GM19468 (cell line): ENCODE data around the gene VANGL1.
"Not testable (repeated sequence)": the region's sequence is repeated elsewhere in the genome, so short reads cannot be mapped to it uniquely, and the experiment has no call there.

Experiments used
- ATAC-seq: cut with Tn5 transposase; IDR thresholded peaks from one replicate; pipeline ENCODE4 v1.9.1; 2021; ENCODE audit warnings: mild to moderate bottlenecking, moderate library complexity, moderate number of reproducible peaks; ENCODE audit not compliant: unreplicated experiment; ENCODE audit errors: extremely low read depth

VANGL1 gene

DNA sequence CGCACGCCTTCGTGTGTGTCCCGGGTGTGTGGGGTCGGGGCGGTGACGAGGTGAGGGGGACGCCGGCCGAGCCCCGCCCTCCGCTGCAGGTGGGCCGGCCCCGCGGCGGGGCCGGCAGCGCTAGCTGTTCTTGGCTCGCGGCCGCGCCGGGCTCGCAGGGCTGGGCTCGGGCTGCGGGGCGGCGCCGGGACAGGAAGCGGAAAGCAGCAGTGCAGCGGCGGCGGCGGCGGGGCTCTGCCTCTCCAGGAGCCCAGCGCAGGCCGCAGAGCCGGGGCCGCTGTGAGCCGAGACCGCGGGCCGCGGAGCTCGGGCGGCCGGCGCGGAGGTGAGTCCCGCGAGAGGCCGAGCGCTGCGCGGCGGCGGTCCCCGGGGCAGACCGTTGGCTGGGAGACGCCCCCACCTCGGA lies at the start of gene VANGL1:
Gene VANGL1 (plus strand): TSS at position 209 of the 406 bp plus-strand sequence. CDS start 9,444 bp downstream, outside the sequence.
- ATAC-seq: peak; percentile 10

DNA sequence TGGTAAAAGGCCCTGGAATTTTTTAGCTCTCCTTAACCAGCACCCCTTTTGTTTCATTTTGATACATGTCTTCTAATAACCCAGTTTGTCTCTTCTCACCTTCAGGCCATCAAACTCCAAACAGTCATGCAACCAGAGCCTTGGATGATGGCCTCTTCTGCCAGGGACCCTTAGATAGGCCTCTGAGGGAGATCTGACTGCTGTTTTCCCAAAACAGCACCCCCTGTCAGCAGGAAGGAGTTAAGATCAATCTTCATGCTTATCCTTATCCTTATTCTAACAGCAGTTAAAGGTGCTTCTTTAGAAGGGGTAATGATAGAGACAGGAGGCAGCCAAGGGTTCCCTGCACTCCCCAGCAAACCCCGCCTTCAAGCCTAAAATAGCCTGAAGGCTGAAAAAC lies 49.5 kb upstream of the VANGL1 start:
- ATAC-seq: no peak

DNA sequence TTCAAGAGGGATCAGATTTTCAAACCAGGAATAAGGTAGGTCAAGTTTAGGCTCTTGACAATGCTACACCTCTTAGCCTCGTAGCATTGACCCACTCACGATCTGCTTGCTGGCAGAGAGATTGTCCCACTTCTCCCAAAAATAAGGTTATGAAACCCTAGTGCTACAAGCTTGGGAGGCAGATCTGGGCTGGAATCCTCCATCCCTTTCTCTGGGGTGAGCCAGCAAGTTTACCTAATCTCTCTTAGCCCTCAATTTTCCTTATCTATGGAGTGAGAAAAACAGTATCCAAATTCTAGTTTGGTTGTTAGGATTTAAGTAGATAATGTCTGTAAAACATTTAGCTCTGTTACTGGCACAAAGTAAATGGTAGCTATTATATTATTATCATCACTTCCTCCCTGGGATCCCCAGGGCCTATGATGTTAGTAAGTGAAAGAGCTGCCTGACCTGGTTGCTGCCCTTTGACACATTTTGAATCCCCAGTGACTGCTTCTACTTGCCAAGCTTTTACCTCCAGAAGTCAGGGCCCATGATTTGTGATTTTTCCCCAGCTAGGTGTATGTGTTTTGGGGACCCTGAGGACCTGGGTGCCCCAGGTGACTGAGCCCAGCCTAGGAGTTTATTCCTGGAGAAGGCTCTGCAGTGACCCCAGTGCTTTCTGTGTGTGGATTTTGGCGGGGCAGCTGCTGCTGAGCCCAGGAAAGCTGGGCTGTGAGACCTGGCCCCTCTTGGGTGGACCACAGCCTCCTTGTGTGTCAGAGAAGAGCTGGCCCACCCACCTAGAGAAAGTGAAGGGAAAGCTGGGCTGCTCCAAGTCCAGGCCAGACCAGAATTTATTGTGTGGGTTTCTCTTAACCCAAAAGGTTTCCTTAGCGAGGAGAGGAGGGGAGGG lies 48.2 kb upstream of the VANGL1 start:
- no peak for ATAC-seq

DNA sequence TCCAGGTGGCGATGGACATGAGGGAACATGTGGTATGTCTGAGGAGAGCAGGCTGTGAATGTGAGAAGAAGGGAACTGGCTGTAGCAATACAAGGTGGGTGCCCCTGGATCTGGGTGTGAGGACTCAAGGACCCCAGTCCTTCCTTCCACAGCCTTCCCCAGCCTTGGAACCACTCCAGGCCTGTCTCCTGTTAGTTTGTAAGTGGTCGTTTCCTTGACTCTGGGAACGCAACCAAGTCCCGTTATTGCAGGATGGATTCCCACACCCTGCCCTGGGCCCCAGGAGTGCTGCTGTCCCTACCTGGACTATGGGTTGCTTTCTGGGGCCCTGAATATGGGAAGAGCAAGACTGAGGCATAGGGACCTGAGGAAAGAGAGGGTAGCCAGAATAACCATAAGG lies 47.2 kb upstream of the VANGL1 start:
- ATAC-seq: no peak

DNA sequence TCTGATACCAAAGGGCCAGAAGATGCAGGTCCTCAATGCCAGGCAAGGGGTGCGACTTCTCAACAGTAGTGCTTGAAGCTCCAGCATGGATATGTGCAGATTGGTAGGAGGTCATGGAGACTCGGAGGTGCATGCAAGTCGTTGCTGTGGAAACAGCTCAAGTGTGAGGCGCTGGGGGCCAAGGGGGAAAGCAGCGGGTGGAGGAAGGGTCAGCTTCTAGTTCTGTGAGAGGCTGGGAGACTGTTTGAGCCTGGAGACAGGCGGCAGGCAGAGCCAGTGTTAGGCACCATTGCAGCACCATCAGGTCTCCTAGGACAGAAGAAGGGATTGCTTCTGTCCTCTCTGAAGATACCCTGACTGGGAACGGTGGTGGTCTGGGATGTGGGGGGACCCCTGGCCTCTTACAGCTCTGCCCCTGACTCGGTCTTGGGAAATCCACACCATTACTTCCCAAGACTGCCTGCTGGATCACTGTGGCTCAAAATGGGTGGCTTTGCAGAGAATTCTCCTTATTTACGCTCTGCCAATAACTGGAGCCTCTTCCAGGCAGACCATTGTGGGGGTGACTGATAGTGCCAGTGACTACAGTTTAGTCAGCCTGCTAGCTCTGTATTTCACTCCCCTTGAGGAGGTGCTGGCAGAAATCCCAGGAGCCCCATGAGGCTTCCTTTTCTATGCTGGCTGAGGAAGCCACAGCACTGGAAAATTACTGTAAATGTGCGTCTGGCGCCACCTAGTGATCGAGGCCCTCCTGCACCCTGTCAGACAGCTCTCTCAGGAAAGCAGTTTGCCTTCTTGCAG lies 46.3 kb upstream of the VANGL1 start:
- no peak for ATAC-seq

DNA sequence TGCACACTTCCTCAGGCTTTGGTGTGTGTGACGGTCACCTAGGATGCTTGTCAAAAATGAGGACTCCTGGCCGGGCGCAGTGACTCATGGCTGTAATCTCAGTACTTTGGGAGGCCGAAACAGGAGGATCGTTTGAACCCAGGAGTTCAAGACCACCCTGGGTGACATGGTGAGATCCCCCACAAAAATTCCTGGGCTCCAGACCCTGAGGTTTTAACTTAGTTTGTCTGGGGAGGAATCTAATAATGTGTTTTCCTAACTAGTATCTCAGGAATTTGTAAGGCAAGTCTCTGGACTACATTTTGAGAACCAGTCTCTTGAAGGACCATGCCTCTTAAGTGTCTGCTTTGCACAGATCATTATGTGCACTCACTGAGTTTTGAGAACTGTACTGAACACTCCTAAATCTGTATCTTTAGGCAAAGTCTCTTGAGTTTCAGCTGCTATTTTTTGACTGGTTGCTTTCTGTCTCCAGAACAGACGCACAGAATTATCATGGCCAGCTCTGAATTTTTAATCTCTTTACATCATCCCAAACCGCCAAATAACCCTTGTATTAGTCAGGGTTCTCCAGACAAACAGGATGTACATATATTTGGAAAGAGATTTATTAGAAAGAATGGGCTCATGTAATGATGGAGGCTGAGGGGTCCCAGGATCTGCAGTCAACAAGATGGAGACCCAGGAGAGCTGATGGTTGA lies 45.5 kb upstream of the VANGL1 start:
- ATAC-seq: no peak

DNA sequence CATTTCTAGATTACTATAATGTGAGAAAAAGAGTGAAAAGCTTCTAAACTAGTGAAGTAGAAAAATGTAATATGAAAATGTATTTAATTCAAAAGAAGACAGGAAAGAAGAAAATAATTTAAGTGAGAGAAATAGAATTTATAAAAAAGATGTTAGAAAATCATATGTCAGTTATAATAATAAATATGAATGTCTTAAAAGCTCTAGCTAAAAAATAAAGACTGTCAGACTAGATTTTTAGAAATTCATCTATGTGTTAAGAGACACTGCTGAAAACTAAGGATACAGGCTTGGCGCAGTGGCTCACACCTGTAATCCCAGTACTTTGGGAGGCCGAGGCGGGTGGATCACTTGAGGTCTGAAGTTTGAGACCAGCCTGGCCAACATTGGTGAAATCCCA lies 37.3 kb upstream of the VANGL1 start:
- no peak for ATAC-seq

DNA sequence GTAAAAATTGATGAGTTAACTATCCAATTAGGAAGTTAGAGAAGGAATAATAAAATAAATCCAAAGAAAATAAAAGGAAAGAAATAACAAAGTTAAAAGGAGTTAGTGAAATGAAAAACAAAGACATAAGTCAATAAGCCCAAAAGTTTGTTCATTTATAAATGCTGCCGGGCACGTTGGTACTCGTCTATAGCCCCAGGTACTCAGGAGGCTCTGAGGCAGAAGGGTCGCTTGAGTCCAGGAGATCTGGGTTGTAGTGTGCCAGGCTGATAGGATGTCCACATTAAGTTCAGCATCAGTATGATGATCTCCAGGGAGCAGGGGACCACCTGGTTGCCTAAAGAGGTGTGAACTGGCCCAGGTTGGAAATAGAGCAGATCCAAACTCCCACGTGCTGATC lies 35.5 kb upstream of the VANGL1 start:
- ATAC-seq: no peak

DNA sequence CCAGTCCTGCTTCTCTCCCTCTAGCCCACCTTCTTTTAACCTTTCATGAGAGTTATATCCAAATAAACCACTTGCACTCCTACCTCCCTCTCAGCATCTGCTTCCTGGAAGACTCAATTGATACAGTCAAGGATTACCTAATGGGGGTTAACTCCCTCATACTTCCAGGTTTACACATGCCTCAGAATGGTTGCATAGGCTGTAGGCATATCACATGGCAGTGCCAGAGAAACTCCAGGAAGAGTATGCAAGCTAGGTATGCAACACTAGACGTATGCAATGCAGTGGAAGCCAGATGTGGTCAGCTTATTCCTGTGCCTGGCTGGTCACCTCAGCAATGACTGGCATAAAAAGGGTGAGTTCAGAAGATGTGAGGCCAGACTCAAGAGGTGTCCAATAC lies 32.7 kb upstream of the VANGL1 start:
- no peak for ATAC-seq

DNA sequence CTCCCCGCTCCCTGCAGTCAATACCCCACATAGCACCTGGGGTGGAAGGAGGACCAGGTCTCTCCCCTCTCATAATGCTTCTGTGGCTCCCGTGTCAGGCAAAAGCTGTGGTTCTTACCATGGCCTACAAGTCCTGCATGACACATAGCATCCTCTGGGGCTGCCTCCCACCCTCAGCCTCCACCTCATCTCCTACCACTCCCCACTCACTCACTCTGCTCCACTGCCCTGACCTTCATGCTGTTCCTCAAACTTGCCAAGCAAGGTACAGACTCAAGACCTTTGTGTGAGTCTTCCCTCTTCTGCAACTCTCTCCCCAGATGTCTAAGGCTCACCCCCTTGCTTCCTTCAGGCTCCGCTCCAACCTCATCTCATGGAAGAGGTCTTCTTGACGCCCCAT lies 28.0 kb upstream of the VANGL1 start:
- no peak for ATAC-seq

DNA sequence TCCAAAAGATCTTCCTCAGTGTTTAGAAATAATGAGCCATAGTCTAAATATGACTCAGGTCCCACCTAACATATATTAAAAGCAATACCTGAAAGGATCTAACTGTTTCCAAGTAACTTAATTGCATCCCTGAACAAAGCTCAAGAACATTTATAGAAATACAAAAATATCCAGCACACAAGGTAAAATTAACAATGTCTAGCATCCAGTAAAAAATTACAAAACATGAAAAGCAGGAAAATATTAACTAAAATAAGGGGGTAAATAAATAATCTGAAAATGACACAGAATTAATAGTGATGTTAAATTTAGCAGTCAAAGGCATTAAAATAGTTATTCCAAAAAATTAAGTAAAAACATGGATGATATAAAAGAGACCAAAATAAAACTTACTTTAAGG lies 21.3 kb upstream of the VANGL1 start:
- no peak for ATAC-seq

DNA sequence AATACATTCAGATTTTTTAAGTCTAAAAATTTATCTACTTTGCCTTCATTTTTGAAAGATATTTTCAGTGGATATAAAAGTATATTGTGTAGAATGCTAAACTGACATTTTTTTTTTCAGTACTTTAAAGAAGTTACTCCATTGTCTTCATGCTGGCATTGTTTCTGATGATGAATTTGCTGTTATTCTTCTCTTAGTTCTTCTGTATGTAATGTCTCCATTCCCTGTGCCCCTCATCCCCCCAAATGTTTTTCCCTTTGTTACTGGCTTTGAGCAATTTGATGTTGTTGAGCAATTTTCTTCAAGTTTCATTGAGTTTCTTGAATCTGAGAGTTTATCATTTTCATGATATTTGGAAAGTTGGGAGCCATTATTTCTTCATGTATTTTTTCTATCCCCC lies 20.8 kb upstream of the VANGL1 start:
- ATAC-seq: no peak

DNA sequence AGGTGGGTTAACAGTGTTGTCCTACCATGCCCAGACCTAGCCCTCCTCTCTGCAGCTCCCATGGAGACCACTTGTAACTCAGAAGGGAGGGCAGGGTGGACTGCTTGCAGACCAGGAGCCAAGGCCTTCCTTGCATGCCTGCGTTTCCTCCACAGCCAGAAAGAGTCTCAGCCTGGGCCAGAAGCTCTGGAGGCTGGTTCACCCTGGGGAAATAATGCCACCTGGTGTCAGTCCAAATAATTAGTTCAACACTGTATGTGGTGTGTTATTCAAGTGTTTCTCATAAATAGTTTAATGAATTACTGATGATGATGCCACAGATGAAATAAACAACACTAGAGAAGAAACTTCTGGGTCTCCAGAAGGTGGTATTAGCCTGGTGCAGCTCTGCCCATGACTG lies 16.9 kb upstream of the VANGL1 start:
- ATAC-seq: no peak

DNA sequence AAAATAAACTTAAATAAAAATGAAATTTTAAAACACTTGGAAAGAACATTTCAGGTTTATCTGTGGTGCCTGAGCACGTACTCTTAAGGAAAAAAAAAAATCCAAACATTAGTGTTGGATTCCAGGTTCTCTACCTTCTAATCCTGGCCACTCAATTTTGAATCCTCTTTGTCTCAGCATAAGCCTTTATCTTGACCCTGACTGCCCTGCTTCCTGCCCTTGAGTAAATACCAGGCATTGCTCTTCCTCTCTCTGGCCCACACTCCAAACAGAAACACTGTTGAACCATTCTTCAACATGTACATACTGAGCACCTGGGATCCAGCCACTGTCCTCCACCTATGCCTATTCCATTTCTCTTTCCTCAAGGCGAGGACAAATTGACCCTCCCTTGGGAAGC lies 11.4 kb upstream of the VANGL1 start:
- ATAC-seq: no peak

DNA sequence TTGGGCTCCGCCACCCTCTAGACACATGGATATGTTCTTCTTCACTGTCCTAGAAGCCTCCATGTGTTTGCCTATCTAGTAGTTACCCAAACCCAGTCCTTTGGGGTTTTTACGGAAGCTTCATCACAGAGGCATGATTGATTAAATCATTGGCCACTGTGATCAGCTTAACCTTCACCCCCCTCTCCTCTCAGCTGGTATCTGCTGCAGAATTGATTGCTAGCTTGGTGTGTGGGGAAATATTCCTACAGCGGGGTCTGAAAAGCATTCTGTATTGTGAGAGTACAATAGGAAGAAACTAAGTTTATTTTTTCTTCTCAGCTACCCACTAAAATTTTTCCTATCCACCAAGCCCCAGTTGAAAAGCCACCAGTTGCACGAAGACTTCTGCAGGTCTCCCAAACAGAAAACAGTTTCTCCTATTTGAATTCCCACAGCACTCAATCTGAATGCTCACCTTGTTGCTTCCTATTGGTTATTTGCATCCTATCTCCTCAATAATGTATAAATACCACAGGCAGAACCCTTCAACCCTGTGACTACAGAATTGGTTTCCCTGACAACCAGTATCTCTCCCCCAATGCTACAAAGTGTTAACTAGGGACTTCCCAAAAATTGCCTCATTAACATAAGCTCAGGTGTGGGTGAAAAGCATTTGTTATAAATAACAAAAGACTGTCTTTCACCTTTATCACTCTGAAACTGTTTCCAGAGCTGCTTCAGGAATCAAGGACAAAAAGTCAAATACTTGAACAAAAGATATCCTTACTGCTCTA lies 9.3 kb upstream of the VANGL1 start:
- no peak for ATAC-seq

DNA sequence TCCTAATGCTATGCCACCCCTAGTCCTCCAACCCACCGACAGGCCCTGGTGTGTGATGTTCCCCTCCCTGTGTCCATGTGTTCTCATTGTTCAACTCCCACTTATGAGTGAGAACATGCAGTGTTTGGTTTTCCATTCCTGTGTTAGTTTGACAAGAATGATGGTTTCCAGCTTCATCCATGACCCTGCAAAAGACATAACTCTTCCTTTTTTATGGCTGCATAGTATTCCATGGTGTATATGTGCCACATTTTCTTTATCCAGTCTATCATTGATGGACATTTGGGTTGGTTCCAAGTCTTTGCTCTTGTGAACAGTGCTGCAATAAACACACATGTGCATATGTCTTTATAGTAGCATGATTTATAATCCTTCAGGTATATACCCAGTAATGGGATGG lies 8.2 kb upstream of the VANGL1 start:
- ATAC-seq: not testable (repeated sequence)

DNA sequence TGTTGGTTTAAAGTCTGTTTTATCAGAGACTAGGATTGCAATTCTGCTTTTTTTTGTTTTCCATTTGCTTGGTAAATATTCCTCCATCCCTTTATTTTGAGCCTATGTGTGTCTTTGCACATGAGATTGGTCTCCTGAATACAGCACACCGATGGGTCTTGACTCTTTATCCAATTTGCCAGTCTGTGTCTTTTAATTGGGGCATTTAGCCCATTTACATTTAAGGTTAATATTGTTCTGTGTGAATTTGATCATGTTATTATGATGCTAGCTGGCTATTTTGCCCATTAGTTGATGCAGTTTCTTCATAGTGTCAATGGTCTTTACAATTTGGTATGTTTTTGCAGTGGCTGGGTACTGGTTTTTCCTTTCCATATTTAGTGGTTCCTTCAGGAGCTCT lies 4.5 kb upstream of the VANGL1 start:
- not testable (repeated sequence) for ATAC-seq

DNA sequence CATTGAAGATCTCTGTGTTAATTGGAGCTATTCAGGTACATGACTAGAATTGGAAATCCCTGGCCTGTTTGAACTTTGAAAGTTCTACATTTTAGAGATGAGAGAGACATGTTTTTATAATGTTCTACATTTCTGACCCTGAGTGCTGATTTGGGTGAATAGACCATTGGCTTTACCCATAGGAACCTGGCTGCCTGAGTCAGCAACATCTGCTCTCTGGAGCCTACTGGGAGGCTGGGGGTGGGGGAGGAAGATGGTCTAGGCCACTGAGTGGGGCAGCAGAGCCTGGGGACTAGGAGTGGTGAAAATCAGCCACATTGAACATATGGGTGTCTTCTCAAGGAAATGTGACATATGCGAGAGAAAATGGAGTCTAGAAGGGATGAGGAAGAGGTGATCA lies 1.4 kb upstream of the VANGL1 start:
- ATAC-seq: no peak

DNA sequence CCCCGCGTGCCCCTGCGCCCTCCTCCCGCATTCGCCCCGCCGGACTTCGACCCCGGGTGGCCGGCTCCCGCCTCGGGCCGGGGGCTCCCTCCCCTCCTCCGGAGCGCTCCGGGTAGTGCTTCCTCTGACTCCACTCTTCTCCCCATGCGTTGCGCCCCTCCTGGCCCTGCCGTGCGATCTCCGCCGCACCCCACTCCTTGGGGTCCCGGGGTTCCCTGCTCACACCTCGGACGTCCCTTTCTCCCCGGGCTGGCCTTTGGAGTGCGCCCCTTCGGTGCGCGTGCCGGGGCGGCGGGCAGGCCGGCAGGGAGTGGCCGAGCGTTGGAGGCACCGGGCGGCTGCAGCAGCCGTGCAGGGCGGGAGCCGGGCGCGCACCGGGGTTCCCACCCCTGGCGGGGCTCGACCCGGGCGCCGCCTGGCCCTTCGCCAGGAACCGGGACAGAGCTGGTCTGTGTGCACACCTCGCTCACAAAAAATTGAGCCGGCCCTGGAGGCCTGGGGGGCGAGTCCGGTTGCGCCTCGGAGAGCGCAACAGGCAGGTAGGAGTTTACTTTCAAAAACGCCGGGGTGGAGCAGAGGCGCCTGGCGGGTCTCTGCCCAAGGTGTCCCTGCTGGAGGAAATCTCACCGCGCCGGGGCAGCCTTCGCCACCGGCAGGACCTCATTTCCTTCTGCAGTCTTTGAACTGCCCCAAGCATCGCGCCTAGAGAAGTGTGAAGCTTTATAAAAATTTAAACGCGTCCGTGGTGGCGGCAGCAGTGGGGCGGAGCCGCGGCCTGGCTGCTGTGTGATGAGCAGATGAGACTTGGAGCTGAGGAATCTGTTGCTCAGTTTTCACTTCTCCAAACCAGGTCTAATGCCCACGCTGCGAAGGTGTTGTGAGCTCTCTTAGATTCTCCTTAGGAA lies 650 bp downstream of the VANGL1 start:
- peak; percentile 40 for ATAC-seq
